Measurements from ENCODE around the gene CXCL14. TPM values are rescaled to one million over a fixed set of nuclear protein-coding genes. Genes with fewer than 3 reads are reported as not detected.

Gene CXCL14
- total RNA-seq, 1 experiment from 2014 or later, result not detected

DNA sequence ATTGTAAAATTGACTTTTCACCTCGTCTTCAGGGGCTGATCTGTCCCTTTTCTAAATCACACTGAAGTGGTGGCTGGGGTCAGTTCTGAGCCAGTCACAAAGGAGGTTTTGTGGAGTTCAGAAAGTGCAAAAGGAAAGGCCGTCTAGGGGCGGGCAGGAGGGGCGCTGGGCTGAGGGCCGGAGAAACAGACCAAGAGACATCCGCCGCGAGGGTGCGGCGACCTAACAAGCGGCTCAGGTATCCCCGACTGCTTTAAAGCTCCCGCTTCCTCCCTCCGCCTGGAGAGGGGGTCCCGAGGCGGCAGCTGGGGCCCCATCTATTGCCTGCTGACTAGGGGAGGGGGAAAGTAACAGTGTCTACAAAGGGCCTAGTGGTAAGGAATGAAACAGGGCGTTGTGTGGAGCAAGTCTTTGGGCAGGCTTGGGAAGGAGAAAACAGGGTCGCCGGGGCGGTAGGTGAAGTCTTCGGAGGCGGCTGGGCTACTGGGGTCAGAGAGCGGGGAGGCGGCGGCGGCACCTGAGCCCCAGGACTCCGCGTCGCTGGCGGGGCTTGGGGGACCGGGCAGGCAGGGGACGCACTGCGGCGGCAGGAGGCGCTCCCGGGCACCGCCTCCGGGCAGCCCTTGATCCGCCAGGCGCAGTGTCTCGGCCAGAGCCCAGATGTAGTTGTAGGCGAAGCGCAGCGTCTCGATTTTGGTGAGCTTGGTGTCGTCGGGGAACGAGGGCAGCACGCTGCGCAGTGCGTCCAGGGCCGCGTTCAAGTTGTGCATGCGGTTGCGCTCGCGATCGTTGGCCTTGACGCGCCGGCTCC, 44.0 kb downstream of the CXCL14 start (continued):
- TF ChIP-seq, protein P1, sequence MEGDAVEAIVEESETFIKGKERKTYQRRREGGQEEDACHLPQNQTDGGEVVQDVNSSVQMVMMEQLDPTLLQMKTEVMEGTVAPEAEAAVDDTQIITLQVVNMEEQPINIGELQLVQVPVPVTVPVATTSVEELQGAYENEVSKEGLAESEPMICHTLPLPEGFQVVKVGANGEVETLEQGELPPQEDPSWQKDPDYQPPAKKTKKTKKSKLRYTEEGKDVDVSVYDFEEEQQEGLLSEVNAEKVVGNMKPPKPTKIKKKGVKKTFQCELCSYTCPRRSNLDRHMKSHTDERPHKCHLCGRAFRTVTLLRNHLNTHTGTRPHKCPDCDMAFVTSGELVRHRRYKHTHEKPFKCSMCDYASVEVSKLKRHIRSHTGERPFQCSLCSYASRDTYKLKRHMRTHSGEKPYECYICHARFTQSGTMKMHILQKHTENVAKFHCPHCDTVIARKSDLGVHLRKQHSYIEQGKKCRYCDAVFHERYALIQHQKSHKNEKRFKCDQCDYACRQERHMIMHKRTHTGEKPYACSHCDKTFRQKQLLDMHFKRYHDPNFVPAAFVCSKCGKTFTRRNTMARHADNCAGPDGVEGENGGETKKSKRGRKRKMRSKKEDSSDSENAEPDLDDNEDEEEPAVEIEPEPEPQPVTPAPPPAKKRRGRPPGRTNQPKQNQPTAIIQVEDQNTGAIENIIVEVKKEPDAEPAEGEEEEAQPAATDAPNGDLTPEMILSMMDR (IDR thresholded peaks at IDR 0.05 in 2 of 3, conservative IDR thresholded peaks at IDR 0.05 in 1 of 3; ENCODE audit: borderline replicate concordance in 1 of 3, insufficient read depth in 1 of 3, low read depth in 2 of 3, low read length in 2 of 3), result no peak

DNA sequence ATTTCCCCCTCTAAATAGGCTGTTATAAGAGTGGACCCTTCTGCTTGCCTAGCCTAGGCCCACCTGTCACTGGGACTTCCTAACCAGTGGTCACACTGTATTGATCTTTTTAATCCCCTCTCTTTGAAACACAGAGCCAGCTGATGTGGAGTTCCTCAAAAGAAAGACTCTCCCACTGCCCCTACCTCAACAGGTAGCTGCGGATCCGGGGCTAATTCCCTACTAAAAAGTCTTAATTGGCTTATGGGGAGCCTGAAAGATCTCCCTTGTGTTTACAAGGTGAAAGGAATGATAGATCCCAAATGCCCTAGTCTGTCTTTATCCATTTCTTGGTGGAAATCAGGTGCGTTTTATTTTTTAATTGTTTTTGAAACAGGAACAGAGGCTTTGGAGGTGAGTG, 45.0 kb downstream of the CXCL14 start:
- Histone ChIP-seq H3K27ac (ENCODE audit: low read depth, low read length) (no peak overlapping the region), H3K4me3 (replicated peaks in 1 of 2; ENCODE audit: low read depth in 1 of 2, low read length in 2 of 2) (no peak overlapping the region), H2AFZ (ENCODE audit: low read depth, low read length, poor library complexity, severe bottlenecking) (no peak overlapping the region), H3K9ac (ENCODE audit: low read length) (no peak overlapping the region), H3K4me2 (ENCODE audit: low read length) (no peak overlapping the region), H4K20me1 (ENCODE audit: insufficient read depth) (no peaks in the 10 kb centered on the region), H3K79me2 (ENCODE audit: insufficient read depth, low read length) (no peaks in the 10 kb centered on the region), H3K4me1 (ENCODE audit: control insufficient read depth in 1 of 2, insufficient read depth in 2 of 2, low read length in 2 of 2) (no peaks in the 10 kb centered on the region), H3K9me3 (ENCODE audit: control insufficient read depth in 1 of 2, insufficient read depth in 1 of 2, low read depth in 1 of 2, low read length in 2 of 2) (no peaks in the 10 kb centered on the region), H3K36me3 (ENCODE audit: control insufficient read depth in 1 of 2, insufficient read depth in 2 of 2, low read length in 2 of 2) (no peaks in the 10 kb centered on the region), H3K27me3 (ENCODE audit: insufficient read depth, low read length) (no peaks in the 10 kb centered on the region), H3K9me2 (ENCODE audit: insufficient read depth) (no peaks in the 10 kb centered on the region)
- ATAC-seq (no peak), DNase-seq (ENCODE audit: low read depth, low spot score) (no peak)
- POLR2A ChIA-PET, result no interaction called here
- RAD21 ChIA-PET (ENCODE audit: low non-redundant PET in 1 of 2, low total read pairs in 2 of 2, uncharacterized antibody in 2 of 2, unreplicated experiment in 2 of 2), result no interaction called here
- intact Hi-C loops (cut with micrococcal nuclease), result no loop called here
- BruUV-seq (replicated peaks), result no TSS peak
- CTCF ChIA-PET, result interaction anchor here (0.7 kb wide), 1 partner anchor 18 kb away, joined by 3 read pairs; no protein-coding TSS in a partner anchor
- TF ChIP-seq JUND (IDR thresholded peaks at IDR 0.05) (no peak), SRF (IDR thresholded peaks at IDR 0.05; ENCODE audit: low read depth) (no peak), ZNF274 (IDR thresholded peaks at IDR 0.05; ENCODE audit: low read depth, low read length) (no peak), CEBPB (IDR thresholded peaks at IDR 0.05; ENCODE audit: low read depth) (no peak), SP1 (IDR thresholded peaks at IDR 0.05; ENCODE audit: low read depth) (no peak), CBX3 (IDR thresholded peaks at IDR 0.05; ENCODE audit: low read depth) (no peak), POLR2A (IDR thresholded peaks at IDR 0.05; ENCODE audit: borderline replicate concordance, extremely low read depth, insufficient read depth, insufficient read length) (no peak), FOSL1 (IDR thresholded peaks at IDR 0.05; ENCODE audit: low read depth) (no peak), ZFX (IDR thresholded peaks at IDR 0.05) (no peak), ELF1 (IDR thresholded peaks at IDR 0.05; ENCODE audit: borderline replicate concordance, low read depth) (no peak)
- TF ChIP-seq, protein P2, sequence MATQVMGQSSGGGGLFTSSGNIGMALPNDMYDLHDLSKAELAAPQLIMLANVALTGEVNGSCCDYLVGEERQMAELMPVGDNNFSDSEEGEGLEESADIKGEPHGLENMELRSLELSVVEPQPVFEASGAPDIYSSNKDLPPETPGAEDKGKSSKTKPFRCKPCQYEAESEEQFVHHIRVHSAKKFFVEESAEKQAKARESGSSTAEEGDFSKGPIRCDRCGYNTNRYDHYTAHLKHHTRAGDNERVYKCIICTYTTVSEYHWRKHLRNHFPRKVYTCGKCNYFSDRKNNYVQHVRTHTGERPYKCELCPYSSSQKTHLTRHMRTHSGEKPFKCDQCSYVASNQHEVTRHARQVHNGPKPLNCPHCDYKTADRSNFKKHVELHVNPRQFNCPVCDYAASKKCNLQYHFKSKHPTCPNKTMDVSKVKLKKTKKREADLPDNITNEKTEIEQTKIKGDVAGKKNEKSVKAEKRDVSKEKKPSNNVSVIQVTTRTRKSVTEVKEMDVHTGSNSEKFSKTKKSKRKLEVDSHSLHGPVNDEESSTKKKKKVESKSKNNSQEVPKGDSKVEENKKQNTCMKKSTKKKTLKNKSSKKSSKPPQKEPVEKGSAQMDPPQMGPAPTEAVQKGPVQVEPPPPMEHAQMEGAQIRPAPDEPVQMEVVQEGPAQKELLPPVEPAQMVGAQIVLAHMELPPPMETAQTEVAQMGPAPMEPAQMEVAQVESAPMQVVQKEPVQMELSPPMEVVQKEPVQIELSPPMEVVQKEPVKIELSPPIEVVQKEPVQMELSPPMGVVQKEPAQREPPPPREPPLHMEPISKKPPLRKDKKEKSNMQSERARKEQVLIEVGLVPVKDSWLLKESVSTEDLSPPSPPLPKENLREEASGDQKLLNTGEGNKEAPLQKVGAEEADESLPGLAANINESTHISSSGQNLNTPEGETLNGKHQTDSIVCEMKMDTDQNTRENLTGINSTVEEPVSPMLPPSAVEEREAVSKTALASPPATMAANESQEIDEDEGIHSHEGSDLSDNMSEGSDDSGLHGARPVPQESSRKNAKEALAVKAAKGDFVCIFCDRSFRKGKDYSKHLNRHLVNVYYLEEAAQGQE (IDR thresholded peaks at IDR 0.05; ENCODE audit: low read depth), result no peak
- TF ChIP-seq, protein P3, sequence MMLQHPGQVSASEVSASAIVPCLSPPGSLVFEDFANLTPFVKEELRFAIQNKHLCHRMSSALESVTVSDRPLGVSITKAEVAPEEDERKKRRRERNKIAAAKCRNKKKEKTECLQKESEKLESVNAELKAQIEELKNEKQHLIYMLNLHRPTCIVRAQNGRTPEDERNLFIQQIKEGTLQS (IDR thresholded peaks at IDR 0.05), result no peak
- TF ChIP-seq, protein P1 (IDR thresholded peaks at IDR 0.05 in 2 of 3, conservative IDR thresholded peaks at IDR 0.05 in 1 of 3; ENCODE audit: borderline replicate concordance in 1 of 3, insufficient read depth in 1 of 3, low read depth in 2 of 3, low read length in 2 of 3), result no peak
- TF ChIP-seq, protein P4, sequence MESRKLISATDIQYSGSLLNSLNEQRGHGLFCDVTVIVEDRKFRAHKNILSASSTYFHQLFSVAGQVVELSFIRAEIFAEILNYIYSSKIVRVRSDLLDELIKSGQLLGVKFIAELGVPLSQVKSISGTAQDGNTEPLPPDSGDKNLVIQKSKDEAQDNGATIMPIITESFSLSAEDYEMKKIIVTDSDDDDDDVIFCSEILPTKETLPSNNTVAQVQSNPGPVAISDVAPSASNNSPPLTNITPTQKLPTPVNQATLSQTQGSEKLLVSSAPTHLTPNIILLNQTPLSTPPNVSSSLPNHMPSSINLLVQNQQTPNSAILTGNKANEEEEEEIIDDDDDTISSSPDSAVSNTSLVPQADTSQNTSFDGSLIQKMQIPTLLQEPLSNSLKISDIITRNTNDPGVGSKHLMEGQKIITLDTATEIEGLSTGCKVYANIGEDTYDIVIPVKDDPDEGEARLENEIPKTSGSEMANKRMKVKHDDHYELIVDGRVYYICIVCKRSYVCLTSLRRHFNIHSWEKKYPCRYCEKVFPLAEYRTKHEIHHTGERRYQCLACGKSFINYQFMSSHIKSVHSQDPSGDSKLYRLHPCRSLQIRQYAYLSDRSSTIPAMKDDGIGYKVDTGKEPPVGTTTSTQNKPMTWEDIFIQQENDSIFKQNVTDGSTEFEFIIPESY (IDR thresholded peaks at IDR 0.05; ENCODE audit: extremely low read depth, insufficient replicate concordance, low read length), result no peak
